ENCODE measurements around the gene NOXO1. TPM values are rescaled to one million over a fixed set of nuclear protein-coding genes. Genes with fewer than 3 reads are reported as not detected.

Gene NOXO1
- total and polyA plus RNA-seq, 9 of the 15 experiments (the other 6 are each of a cell fraction or from before 2014, with no cell fraction given): not detected

GRCh38 chr16:2003827-2004641 is 22.8 kb upstream of the NOXO1 start (continued):
- TF ChIP-seq, protein P1, sequence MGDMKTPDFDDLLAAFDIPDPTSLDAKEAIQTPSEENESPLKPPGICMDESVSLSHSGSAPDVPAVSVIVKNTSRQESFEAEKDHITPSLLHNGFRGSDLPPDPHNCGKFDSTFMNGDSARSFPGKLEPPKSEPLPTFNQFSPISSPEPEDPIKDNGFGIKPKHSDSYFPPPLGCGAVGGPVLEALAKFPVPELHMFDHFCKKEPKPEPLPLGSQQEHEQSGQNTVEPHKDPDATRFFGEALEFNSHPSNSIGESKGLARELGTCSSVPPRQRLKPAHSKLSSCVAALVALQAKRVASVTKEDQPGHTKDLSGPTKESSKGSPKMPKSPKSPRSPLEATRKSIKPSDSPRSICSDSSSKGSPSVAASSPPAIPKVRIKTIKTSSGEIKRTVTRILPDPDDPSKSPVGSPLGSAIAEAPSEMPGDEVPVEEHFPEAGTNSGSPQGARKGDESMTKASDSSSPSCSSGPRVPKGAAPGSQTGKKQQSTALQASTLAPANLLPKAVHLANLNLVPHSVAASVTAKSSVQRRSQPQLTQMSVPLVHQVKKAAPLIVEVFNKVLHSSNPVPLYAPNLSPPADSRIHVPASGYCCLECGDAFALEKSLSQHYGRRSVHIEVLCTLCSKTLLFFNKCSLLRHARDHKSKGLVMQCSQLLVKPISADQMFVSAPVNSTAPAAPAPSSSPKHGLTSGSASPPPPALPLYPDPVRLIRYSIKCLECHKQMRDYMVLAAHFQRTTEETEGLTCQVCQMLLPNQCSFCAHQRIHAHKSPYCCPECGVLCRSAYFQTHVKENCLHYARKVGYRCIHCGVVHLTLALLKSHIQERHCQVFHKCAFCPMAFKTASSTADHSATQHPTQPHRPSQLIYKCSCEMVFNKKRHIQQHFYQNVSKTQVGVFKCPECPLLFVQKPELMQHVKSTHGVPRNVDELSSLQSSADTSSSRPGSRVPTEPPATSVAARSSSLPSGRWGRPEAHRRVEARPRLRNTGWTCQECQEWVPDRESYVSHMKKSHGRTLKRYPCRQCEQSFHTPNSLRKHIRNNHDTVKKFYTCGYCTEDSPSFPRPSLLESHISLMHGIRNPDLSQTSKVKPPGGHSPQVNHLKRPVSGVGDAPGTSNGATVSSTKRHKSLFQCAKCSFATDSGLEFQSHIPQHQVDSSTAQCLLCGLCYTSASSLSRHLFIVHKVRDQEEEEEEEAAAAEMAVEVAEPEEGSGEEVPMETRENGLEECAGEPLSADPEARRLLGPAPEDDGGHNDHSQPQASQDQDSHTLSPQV (IDR thresholded peaks at IDR 0.05): 0 out of 2 replicates have a peak, but pooled peaks have one; percentile 47
- TF ChIP-seq STAT5B (CRISPR knock-in tag; IDR thresholded peaks at IDR 0.05): no peak
- TF ChIP-seq ZBTB33 (CRISPR knock-in tag; IDR thresholded peaks at IDR 0.05): peak; percentile 92
- TF ChIP-seq, protein P2, sequence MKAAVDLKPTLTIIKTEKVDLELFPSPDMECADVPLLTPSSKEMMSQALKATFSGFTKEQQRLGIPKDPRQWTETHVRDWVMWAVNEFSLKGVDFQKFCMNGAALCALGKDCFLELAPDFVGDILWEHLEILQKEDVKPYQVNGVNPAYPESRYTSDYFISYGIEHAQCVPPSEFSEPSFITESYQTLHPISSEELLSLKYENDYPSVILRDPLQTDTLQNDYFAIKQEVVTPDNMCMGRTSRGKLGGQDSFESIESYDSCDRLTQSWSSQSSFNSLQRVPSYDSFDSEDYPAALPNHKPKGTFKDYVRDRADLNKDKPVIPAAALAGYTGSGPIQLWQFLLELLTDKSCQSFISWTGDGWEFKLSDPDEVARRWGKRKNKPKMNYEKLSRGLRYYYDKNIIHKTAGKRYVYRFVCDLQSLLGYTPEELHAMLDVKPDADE (conservative IDR thresholded peaks at IDR 0.05; ENCODE audit: control insufficient read depth, low read depth, low read length): peak; percentile 87
- TF ChIP-seq NONO (IDR thresholded peaks at IDR 0.05; ENCODE audit: low read depth in 2 of 2, low read length in 1 of 2): peak in 1 of 2 experiments; percentile 65; a peak in 1 of 4 replicates
- TF ChIP-seq MCM5 (IDR thresholded peaks at IDR 0.05; ENCODE audit: low read depth): no peak
- TF ChIP-seq, protein P3, sequence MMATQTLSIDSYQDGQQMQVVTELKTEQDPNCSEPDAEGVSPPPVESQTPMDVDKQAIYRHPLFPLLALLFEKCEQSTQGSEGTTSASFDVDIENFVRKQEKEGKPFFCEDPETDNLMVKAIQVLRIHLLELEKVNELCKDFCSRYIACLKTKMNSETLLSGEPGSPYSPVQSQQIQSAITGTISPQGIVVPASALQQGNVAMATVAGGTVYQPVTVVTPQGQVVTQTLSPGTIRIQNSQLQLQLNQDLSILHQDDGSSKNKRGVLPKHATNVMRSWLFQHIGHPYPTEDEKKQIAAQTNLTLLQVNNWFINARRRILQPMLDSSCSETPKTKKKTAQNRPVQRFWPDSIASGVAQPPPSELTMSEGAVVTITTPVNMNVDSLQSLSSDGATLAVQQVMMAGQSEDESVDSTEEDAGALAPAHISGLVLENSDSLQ (IDR thresholded peaks at IDR 0.05): peak; percentile 87
- no peak for TF ChIP-seq ZNF212 (CRISPR knock-in tag; IDR thresholded peaks at IDR 0.05)
- peak; percentile 49; the same call in 1 of the 2 replicates for TF ChIP-seq JUND (IDR thresholded peaks at IDR 0.05; ENCODE audit: borderline replicate concordance, low read depth, low read length)
- no peak; the same call in 2 of the 3 replicates for TF ChIP-seq JUND (tag; IDR thresholded peaks at IDR 0.05; ENCODE audit: borderline replicate concordance, low read depth, low read length)
- TF ChIP-seq, protein P4, sequence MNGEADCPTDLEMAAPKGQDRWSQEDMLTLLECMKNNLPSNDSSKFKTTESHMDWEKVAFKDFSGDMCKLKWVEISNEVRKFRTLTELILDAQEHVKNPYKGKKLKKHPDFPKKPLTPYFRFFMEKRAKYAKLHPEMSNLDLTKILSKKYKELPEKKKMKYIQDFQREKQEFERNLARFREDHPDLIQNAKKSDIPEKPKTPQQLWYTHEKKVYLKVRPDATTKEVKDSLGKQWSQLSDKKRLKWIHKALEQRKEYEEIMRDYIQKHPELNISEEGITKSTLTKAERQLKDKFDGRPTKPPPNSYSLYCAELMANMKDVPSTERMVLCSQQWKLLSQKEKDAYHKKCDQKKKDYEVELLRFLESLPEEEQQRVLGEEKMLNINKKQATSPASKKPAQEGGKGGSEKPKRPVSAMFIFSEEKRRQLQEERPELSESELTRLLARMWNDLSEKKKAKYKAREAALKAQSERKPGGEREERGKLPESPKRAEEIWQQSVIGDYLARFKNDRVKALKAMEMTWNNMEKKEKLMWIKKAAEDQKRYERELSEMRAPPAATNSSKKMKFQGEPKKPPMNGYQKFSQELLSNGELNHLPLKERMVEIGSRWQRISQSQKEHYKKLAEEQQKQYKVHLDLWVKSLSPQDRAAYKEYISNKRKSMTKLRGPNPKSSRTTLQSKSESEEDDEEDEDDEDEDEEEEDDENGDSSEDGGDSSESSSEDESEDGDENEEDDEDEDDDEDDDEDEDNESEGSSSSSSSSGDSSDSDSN (IDR thresholded peaks at IDR 0.05; ENCODE audit: borderline replicate concordance in 1 of 2, low read depth in 2 of 2, low read length in 2 of 2): peak; percentile 47 to 81; a peak in 2 of 4 replicates
- peak; percentile 28; the same call in 1 of the 2 replicates for TF ChIP-seq POLR2A (conservative IDR thresholded peaks at IDR 0.05)
- TF ChIP-seq ZZZ3 (IDR thresholded peaks at IDR 0.05): no peak
- no peak for TF ChIP-seq MTA2 (IDR thresholded peaks at IDR 0.05; ENCODE audit: low read depth)
- no peak for TF ChIP-seq ZNF232 (CRISPR knock-in tag; IDR thresholded peaks at IDR 0.05)
- TF ChIP-seq GTF2F1 (IDR thresholded peaks at IDR 0.05; ENCODE audit: low read depth, low read length): 0 out of 2 replicates have a peak, but pooled peaks have one; percentile 9

All from K562 (cell line).